AG09319 (cell line): ENCODE data around the gene C1GALT1.

Experiments used
- DNase-seq: peaks from one replicate; pipeline ENCODE4 v3.0.0-alpha.2; 2010; ENCODE audit warnings: low read depth; ENCODE audit errors: extremely low read depth
- CTCF ChIP-seq: IDR thresholded peaks from 2 replicates; pipeline ENCODE4 v1.5.1; 2011; ENCODE audit warnings: low read depth, mild to moderate bottlenecking, inconsistent platforms, low read length, moderate library complexity

The C1GALT1 gene

GRCh38 chr7:7220821-7221220 lies 38.5 kb downstream of the C1GALT1 start:
- TF ChIP-seq CTCF = no peak
- DNase-seq = no peak

GRCh38 chr7:7221599-7222038 lies 39.3 kb downstream of the C1GALT1 start:
- no peak for TF ChIP-seq CTCF
- peak; percentile 59 for DNase-seq

GRCh38 chr7:7223250-7223649 lies 40.9 kb downstream of the C1GALT1 start:
- TF ChIP-seq CTCF = no peak
- DNase-seq = no peak

GRCh38 chr7:7226407-7226806 lies 44.1 kb downstream of the C1GALT1 start:
- DNase-seq = no peak
- no peak for TF ChIP-seq CTCF

- no peak for DNase-seq
- no peak for TF ChIP-seq CTCF
Measured at GRCh38 chr7:7228472-7228871, 46.1 kb downstream of the C1GALT1 start.

GRCh38 chr7:7228967-7229366 lies 46.6 kb downstream of the C1GALT1 start:
- no peak for TF ChIP-seq CTCF
- no peak for DNase-seq

- no peak for TF ChIP-seq CTCF
- no peak for DNase-seq
Measured at GRCh38 chr7:7231000-7231399, 48.7 kb downstream of the C1GALT1 start.
